GM23338 (cell line): ENCODE results near the gene ATXN7L1.

Source experiments
- CREB1 ChIP-seq: fragments of 250-450 bp; sonication (Bioruptor Pico); IDR thresholded peaks from 2 replicates; pipeline ENCODE4 v1.5.0; 2020; ENCODE audit warnings: low read depth, mild to moderate bottlenecking, moderate library complexity
- CTCF ChIP-seq, 2 experiments: fragments of 200-600 bp in 1 of 2; sonication (generic) in 1 of 2; conservative IDR thresholded peaks; 2 replicates each; pipeline versions ENCODE4 v1.5.1 to v1.6.1; 2016 to 2017; ENCODE audit warnings: antibody characterized with exemption in 2 of 2, low read depth in 2 of 2, mild to moderate bottlenecking in 2 of 2, moderate library complexity in 1 of 2
- ETS1 ChIP-seq: IDR thresholded peaks from 2 replicates; pipeline ENCODE4 v1.6.1; 2016; ENCODE audit warnings: antibody characterized with exemption
- EZH2 ChIP-seq: fragments of 200-600 bp; sonication (generic); IDR thresholded peaks from one replicate; pipeline ENCODE4 v1.8.0; 2017; ENCODE audit warnings: antibody characterized with exemption, mild to moderate bottlenecking, low read depth; ENCODE audit not compliant: unreplicated experiment
- EZH2phosphoT487 ChIP-seq: fragments of 200-600 bp; sonication (generic); IDR thresholded peaks from one replicate; pipeline ENCODE4 v1.8.1; 2018; ENCODE audit warnings: antibody characterized with exemption; ENCODE audit not compliant: unreplicated experiment
- JUNB ChIP-seq: IDR thresholded peaks from one replicate; pipeline ENCODE4 v1.6.1; 2016; ENCODE audit warnings: antibody characterized with exemption; ENCODE audit not compliant: unreplicated experiment
- POLR2AphosphoS5 ChIP-seq: IDR thresholded peaks from 2 replicates; pipeline ENCODE4 v1.6.1; 2016; ENCODE audit warnings: antibody characterized with exemption, low read depth
- REST ChIP-seq: IDR thresholded peaks from one replicate; pipeline ENCODE4 v1.6.1; 2018; ENCODE audit warnings: antibody characterized with exemption; ENCODE audit not compliant: unreplicated experiment
- STAT1 ChIP-seq: IDR thresholded peaks from one replicate; pipeline ENCODE4 v1.6.1; 2016; ENCODE audit warnings: antibody characterized with exemption; ENCODE audit not compliant: unreplicated experiment
- ZNF114 ChIP-seq: fragments of 250-450 bp; sonication (Bioruptor Pico); IDR thresholded peaks from 2 replicates; pipeline ENCODE4 v1.5.0; 2020; ENCODE audit warnings: mild to moderate bottlenecking, moderate library complexity

GRCh38 chr7:105782391-105783042 is 93.9 kb downstream of the ATXN7L1 start:
- TF ChIP-seq EZH2phosphoT487 (no peak), CTCF (conservative IDR thresholded peaks at IDR 0.05; ENCODE audit: low read depth in 2 of 2) (no peak), STAT1 (no peak), POLR2AphosphoS5 (no peak), EZH2 (no peak), CREB1 (CRISPR knock-in tag) (no peak), REST (no peak), ZNF114 (no peak), JUNB (no peak), ETS1 (no peak)
